GM12878 (cell line): ENCODE measurements around the gene FDX2. TPM values are rescaled to one million over a fixed set of nuclear protein-coding genes. Genes with fewer than 3 reads are reported as not detected.
A peak's percentile ranks its signal among the peaks of the same experiment; 100 is the strongest.

ENCODE experiments used
- ATAC-seq: fragments of 200-7000 bp; cut with Tn5 transposase; 3 replicates; pipeline ENCODE4 v1.9.1; 2020; ENCODE audit warnings: mild to moderate bottlenecking, moderate library complexity
- BruUV-seq: library from RNA; stranded (reverse); fragments of 400-500 nt; replicated peaks from 2 replicates; lab custom pipeline; 2021; lab: Mats Ljungman, UMichigan
- CTCF ChIA-PET: fragments of 300-600 bp; sonication (Branson Sonifier 250); formaldehyde crosslinking; extraction: SDS; loops from one replicate; lab custom pipeline; 2021; ENCODE audit warnings: inconsistent platforms; lab: Yijun Ruan, JAX
- POLR2A ChIA-PET: fragments of 350-600 bp; formaldehyde crosslinking; extraction: SDS; loops from one replicate; lab custom pipeline; 2021; ENCODE audit warnings: inconsistent platforms; lab: Charles Lee
- RAD21 ChIA-PET: fragments of 300-600 bp; sonication (Branson Sonifier 250); formaldehyde crosslinking; loops from one replicate; lab custom pipeline; 2023; ENCODE audit warnings: antibody characterized with exemption; ENCODE audit not compliant: unreplicated experiment; lab: Charles Lee
- SMC1A ChIA-PET: fragments of 300-600 bp; sonication (Branson Sonifier 250); formaldehyde crosslinking; loops from one replicate; lab custom pipeline; 2023; ENCODE audit not compliant: unreplicated experiment, uncharacterized antibody; lab: Charles Lee
- DNase-seq: peaks from one replicate; pipeline ENCODE4 v3.0.0-alpha.2; 2011; ENCODE audit warnings: low read depth, low spot score
- FAIRE-seq: peaks from 3 replicates; lab custom pipeline; 2011; peaks lifted over from hg19 to GRCh38; lab: Jason Lieb, UNC
- H2AFZ ChIP-seq: 2 replicates; pipeline ENCODE4 v1.6.0; 2011; ENCODE audit warnings: low read depth, low read length, control low read depth; ENCODE audit not compliant: control insufficient read depth
- H3K27ac ChIP-seq: 2 replicates; pipeline ENCODE4 v1.5.1; 2011; ENCODE audit warnings: control low read depth; ENCODE audit not compliant: control insufficient read depth, insufficient read depth
- H3K27me3 ChIP-seq, 2 experiments: replicated peaks in 1 of 2; 2 replicates each; pipeline versions ENCODE4 v1.6.0 to v1.6.1; 2011; ENCODE audit warnings: low read length in 1 of 2; ENCODE audit not compliant: control insufficient read depth in 2 of 2, insufficient read depth in 2 of 2
- H3K36me3 ChIP-seq, 2 experiments: 2 replicates each; pipeline ENCODE4 v1.5.1; 2011; ENCODE audit warnings: low read length in 1 of 2; ENCODE audit not compliant: control insufficient read depth in 2 of 2, insufficient read depth in 2 of 2
- H3K4me1 ChIP-seq: 2 replicates; pipeline ENCODE4 v1.6.1; 2011; ENCODE audit warnings: mild to moderate bottlenecking, low read length, moderate library complexity, mixed read lengths; ENCODE audit not compliant: control insufficient read depth, insufficient read depth
- H3K4me2 ChIP-seq: 2 replicates; pipeline ENCODE4 v1.6.0; 2011; ENCODE audit warnings: control low read depth; ENCODE audit not compliant: control insufficient read depth, insufficient read depth
- H3K4me3 ChIP-seq: fragments of 200-600 bp; sonication (generic); 2 replicates; pipeline ENCODE4 v1.5.1; 2016
- H3K79me2 ChIP-seq: 2 replicates; pipeline ENCODE4 v1.6.0; 2011; ENCODE audit warnings: low read length; ENCODE audit not compliant: control insufficient read depth, insufficient read depth
- H3K9ac ChIP-seq: 2 replicates; pipeline ENCODE4 v1.8.0; 2011; ENCODE audit warnings: low read length, control low read depth, mixed read lengths; ENCODE audit not compliant: control insufficient read depth, insufficient read depth
- H3K9me3 ChIP-seq: replicated peaks from 3 replicates; pipeline ENCODE4 v1.5.1; 2011; ENCODE audit warnings: mild to moderate bottlenecking, low read length; ENCODE audit not compliant: control insufficient read depth, insufficient read depth
- H4K20me1 ChIP-seq: 2 replicates; pipeline ENCODE4 v1.6.0; 2011; ENCODE audit not compliant: control insufficient read depth, insufficient read depth
- BRCA1 ChIP-seq: IDR thresholded peaks from 2 replicates; pipeline ENCODE4 v1.6.1; 2011; ENCODE audit warnings: low read depth, low read length, improper control_type of control experiment
- SMARCA5 ChIP-seq: fragments of 450-650 bp; IDR thresholded peaks from 2 replicates; pipeline ENCODE4 v1.6.1; 2017; ENCODE audit warnings: mild to moderate bottlenecking
- SRF ChIP-seq, 2 experiments: IDR thresholded peaks; 2 replicates each; pipeline ENCODE4 v1.6.1; 2011; ENCODE audit warnings: low read depth in 2 of 2, low read length in 2 of 2, mild to moderate bottlenecking in 1 of 2, moderate library complexity in 1 of 2
- ZSCAN29 ChIP-seq: fragments of 450-650 bp; IDR thresholded peaks from 2 replicates; pipeline ENCODE4 v1.6.1; 2017; ENCODE audit warnings: mild to moderate bottlenecking, moderate library complexity
- WGBS: methylation state at CpG from one replicate; pipeline ENCODE4 v1.1.6; 2016; ENCODE audit warnings: low lambda C conversion rate; ENCODE audit not compliant: insufficient replicate concordance, insufficient coverage; ENCODE audit errors: missing lambda C conversion rate; 5-methylcytosine and 5-hydroxymethylcytosine counted together
- in situ Hi-C: fragments of 300-500 bp; cut with MboI; formaldehyde crosslinking; loops from 9 replicates; pipeline ENCODE4 v1.14.3; 2018; ENCODE audit warnings: mixed read lengths
- intact Hi-C: fragments of 100-400 bp; cut with micrococcal nuclease; formaldehyde crosslinking; loops from one replicate; pipeline ENCODE4 v1.14.2; 2022; ENCODE audit not compliant: unreplicated experiment
- polyA plus RNA-seq, 11 experiments: library from polyadenylated mRNA; depleted of rRNA in 4 of 11; unstranded in 6 of 11; stranded (reverse) in 5 of 11; fragments of >200 nt; fragmentation: Nextera tagmentation in 4 of 11; fragmentation: Illumina TruSeq in 1 of 11; extraction: Ambion mirVana in 4 of 11; extraction: Trizol in 1 of 11; gene quantifications; 1 replicate in 1 of 11; 2 replicates in 10 of 11; pipeline versions ENCODE4 v1.2.1 to v1.2.3, GENCODE V29; 2011 to 2016; ENCODE audit warnings: inconsistent platforms in 2 of 11, missing spikeins in 2 of 11, low read depth in 1 of 11
- total RNA-seq, 4 experiments: library from RNA; depleted of rRNA in 3 of 4; stranded (reverse); fragments of >200 nt in 3 of 4; fragmentation: Illumina TruSeq in 1 of 4; extraction: Trizol in 1 of 4; gene quantifications; 2 replicates each; pipeline versions ENCODE4 v1.2.1 to v1.2.3, GENCODE V29; 2013 to 2021
- TF ChIP-seq, protein P1 (sequence below): fragments of 450-650 bp; IDR thresholded peaks from 2 replicates; pipeline ENCODE4 v1.6.1; 2016; ENCODE audit warnings: mild to moderate bottlenecking

Gene FDX2
- total and polyA plus RNA-seq, 10 of the 15 experiments (the other 5 are each of a cell fraction or from before 2014, with no cell fraction given), result 1.4 to 50.4 (median 24.7) TPM

DNA sequence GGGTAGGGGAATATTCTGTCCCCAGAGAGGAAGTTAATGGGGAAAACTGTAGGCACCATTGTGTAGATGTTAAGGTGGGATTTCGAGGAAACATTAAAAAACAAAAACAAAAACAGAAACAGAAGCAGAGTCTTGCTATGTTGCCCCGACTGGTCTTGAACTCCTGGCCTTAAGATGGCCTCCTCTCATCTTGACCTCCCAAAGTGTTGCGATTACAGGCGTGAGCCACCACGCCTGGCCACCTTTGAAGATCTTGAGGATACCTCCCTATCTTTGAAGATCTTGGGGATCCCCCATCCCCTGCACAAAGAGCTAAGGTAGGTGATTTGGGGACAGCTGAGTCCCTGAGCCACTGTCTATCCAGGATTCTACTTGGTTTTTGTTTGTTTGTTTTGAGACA is 24.2 kb upstream of the FDX2 start:
- no peak for FAIRE-seq
- BruUV-seq, result TSS peak; percentile 87
- peak overlapping the region; percentile 100 for H3K4me2 ChIP-seq
- H4K20me1 ChIP-seq, result no peaks in the 10 kb centered on the region
- ChIA-PET RAD21 (interaction anchor here (0.9 kb wide), 2 partner anchors 51 to 81 kb away, joined by 3 read pairs; partner anchors contain the start of gene ICAM5), SMC1A (interaction anchor here (0.8 to 1.2 kb wide), 3 partner anchors 51 to 76 kb away, joined by 3 to 4 read pairs (median 4); partner anchors contain the start of genes ICAM1 and ICAM5), CTCF (interaction anchor here (0.7 to 1.7 kb wide), 5 partner anchors 12 to 227 kb away, joined by 3 to 7 read pairs (median 4); no protein-coding TSS in a partner anchor), POLR2A (interaction anchor here (0.5 to 0.6 kb wide), 3 partner anchors 41 to 1248 kb away, joined by 3 to 7 read pairs (median 3); partner anchors contain the start of gene TYK2)
- peaks cover 13% of the 10 kb centered on the region for H3K79me2 ChIP-seq
- intact Hi-C loops (no loop called here), in situ Hi-C loops (no loop called here)
- ATAC-seq, result no peak
- WGBS, result 55% methylated on average over 5 of the region's 5 CpGs
- peak overlapping the region; percentile 90 for H3K4me3 ChIP-seq
- H3K36me3 ChIP-seq, result peaks cover 4 to 7% of the 10 kb centered on the region in 2 experiments; a peak in 3 of 4 replicates
- peaks cover 9% of the 10 kb centered on the region for H3K4me1 ChIP-seq
- H3K27ac ChIP-seq, result peak overlapping the region; percentile 85
- peak overlapping the region; percentile 81; the same call in 1 of the 2 replicates for H2AFZ ChIP-seq
- DNase-seq, result no peak
- peak overlapping the region; percentile 85; the same call in 1 of the 2 replicates for H3K9ac ChIP-seq
- H3K9me3 ChIP-seq, result no peaks in the 10 kb centered on the region
- TF ChIP-seq BRCA1, result no peak
- TF ChIP-seq, protein P1, sequence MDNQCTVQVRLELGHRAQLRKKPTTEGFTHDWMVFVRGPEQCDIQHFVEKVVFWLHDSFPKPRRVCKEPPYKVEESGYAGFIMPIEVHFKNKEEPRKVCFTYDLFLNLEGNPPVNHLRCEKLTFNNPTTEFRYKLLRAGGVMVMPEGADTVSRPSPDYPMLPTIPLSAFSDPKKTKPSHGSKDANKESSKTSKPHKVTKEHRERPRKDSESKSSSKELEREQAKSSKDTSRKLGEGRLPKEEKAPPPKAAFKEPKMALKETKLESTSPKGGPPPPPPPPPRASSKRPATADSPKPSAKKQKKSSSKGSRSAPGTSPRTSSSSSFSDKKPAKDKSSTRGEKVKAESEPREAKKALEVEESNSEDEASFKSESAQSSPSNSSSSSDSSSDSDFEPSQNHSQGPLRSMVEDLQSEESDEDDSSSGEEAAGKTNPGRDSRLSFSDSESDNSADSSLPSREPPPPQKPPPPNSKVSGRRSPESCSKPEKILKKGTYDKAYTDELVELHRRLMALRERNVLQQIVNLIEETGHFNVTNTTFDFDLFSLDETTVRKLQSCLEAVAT, result 0 out of 2 replicates have a peak, but pooled peaks have one; percentile 29
- no peak for TF ChIP-seq SRF (IDR thresholded peaks at IDR 0.05; ENCODE audit: low read depth in 2 of 2, low read length in 2 of 2)
- no peak for TF ChIP-seq ZSCAN29
- TF ChIP-seq SMARCA5, result 0 out of 2 replicates have a peak, but pooled peaks have one; percentile 53
- no peaks in the 10 kb centered on the region for H3K27me3 ChIP-seq
